Stimulated activated CD8-positive, alpha-beta memory T cell treated with anti-CD3 and anti-CD28 coated beads, Interleukin-4, amount 100 ng/mL, for 4 hours (primary cell): ENCODE data around the gene PIP5KL1.
A peak's percentile ranks its signal among the peaks of the same experiment; 100 is the strongest.

Experiments
- DNase-seq, 2 donors: peaks; one replicate each; pipeline ENCODE4 v3.0.0-alpha.2; 2020; ENCODE audit warnings: low read depth in 2 of 2, low spot score in 1 of 2

Gene PIP5KL1

GRCh38 chr9:127930231-127931091, at the start of gene PIP5KL1:
Gene PIP5KL1, minus strand, starts transcription at chr9:127930777. Its CDS starts 25 bp downstream, at chr9:127930752.
- DNase-seq = peak in 1 of 2 donors; percentile 40

DNA sequence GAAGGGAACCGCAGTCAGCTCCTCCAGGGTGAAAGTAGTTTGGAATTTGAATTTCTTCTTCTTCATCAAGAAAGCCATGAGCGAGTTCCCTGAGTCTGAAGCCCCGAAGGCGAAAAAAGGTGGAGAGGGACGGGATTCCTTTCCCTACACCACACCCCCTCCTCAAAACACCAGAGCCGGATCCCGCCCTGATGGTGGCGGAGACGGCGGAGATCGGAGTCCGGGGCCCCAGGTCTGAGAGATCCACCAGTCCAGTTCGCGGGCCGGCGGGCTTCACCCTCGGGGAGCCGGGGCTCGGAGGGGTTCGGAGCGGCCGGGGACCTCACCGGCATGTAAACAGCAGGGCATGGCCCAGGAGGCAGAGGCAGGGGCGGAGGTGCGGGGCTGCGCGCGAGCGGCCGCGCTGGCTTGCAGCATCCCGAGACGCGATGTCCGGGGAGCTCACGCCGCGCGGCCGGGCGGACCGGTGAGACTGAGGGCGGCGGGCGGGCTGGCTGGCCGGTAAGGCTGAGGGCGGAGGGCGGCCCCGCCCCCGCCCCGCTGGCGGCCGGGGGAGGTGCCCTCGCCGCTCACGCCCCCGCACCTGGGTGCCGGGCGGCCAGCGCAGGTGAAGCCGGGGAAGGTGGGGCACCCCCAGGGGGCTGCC, 49.6 kb upstream of the PIP5KL1 start:
- no peak for DNase-seq

DNA sequence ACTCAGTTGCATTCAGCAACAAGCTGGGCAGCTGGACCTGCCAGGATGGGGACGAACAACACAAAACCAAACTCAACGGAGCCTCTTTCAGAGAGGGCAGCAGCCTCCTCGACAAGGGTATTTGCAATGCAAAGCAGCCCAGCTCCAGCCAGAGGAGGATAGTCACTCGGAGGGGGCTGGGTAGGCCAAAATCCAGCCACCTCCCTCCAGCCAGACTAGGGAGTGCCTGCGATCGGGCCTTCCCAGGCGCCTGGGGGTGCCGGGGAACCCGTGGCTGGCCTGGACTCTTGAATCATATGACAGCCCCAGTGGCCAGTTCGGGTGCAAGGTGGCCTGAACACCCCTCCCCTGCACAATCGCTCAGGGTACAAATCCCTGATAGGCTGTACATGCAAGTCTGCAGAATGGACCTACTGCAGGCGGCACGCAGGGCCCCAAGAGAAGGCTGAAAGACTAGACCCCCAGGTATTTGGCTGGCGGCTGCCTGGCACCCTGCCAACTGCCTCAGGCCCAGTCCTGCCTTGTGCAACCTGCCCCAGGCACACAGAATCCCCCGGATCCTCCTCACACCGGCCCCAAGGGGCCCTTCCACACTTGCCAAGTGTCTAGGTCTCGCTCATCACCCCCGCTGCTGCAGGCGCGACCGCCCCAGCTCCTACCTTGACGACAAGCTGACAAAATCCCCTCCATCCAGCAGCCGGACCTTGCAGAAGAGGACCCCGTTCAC, 48.9 kb upstream of the PIP5KL1 start:
- DNase-seq = no peak

DNA sequence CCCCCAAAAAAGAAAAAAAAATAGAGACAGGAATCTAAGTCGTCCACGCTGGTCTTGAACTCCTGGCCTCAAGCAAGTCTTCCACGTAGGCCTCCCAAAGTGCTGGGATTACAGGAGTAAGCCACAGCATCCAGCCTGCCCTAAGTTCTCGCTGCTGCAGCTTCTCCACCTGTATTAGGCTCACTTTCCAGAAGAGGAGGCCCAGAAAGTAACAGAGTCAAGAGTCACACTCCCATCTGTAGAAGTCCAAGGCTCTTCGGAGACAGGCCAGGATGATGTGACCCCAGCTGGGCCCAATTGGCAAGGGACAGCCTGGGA, 48.4 kb upstream of the PIP5KL1 start:
- DNase-seq = no peak

DNA sequence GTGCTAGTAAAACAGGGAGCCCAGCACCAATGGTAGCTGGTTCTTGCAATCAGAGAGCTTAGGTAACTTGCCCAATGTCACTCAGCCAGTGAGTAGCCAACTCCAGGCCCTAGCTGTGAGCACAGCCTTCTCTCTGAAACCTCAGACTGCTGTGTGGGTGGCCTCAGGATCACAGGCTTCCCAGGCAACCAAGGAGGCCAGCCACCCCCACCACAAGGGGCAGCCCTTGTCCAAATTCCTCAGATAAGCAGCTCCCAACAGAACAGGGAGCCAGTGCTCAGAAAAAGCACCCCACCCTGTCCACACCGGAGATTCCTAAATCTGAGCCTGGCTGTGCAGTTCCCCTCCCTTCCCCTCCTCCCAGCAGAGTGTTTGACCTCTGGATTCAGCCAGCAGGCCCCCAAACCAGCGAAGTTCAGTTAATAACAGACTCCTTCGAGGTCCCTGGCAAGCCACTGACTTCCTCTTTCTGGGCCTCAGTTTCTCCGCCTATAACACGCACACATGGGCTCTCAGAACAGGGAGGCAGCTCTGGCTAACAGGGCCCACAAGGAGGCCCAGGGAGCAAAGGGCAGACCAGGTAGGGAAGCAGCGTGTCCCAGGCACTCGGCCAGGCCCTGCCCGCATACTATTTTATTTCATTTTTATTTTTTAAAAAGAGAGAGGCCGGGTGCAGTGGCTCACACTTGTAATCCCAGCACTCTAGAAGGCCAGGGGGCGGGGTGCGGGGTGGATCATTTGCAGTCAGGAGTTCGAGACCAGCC, 47.5 kb upstream of the PIP5KL1 start:
- DNase-seq = no peak

DNA sequence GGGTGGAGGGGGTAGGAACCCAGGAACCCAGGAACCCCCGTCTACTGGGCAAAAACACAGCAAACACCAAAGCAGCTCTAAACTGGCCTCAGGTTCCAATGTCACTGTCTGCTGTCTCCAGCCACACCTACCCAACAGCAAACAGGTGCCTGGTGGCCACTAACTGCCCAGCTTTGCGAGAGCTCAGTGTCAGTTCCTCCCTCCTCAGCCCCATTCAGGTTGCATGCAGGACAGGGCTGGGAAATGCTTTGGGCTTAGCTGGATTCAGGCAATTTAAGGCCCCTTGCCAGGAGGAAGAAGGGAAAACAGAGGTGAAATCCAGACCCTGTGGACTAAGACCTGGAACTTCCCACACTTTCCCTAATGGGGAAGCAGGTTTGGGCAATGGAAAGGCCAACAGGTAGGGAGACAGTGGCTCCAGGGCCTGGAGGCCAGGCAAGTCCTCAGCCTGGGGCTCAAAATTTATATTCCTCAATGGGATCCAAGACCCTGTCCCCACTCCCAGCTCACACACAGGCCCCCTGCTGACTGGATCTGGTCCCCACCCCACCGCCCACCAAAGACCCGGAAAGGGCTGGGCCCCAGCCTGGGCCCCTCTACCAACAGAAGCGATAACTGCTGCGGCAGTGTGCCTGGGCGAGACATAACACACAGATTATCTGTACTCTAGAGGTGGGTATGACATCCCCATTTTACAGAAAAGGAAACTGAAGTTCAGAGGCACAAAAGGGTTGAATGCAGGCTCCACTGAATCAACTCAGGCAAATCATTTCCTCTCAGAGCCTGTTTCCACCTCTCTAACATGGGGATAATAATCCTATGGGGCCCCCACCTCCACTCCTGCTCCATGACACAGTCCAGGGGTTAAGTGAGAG, 46.7 kb upstream of the PIP5KL1 start:
- no peak for DNase-seq

- DNase-seq = no peak
These were observed 45.9 kb upstream of the PIP5KL1 start for GRCh38 chr9:127976498-127976897.

- no peak for DNase-seq
These were observed 45.1 kb upstream of the PIP5KL1 start for GRCh38 chr9:127975376-127976315.

DNA sequence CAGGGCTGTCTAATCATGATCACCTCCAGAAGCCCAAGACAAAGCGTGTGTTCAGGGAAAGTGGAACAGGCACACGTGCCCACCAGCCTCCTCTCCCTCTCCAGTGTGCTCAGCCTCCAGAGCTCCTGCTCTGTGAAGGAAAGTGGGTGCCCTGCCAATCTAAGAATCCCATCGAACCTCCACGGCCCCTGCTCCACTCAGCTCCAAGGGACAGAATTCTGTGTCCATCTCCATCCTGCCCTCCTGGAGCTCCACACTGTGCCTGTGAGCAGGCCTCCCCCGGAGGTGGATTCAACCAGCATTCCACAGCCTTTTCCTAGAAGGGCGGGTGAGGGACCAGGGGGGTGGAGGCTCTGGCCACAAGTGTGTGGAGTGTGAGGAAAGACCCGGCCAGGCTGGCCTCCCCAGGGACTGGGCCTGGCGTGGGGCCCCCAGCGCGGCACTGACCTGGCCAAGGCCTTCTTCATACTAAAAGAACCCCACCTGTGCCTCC, 44.2 kb upstream of the PIP5KL1 start:
- DNase-seq = no peak

DNA sequence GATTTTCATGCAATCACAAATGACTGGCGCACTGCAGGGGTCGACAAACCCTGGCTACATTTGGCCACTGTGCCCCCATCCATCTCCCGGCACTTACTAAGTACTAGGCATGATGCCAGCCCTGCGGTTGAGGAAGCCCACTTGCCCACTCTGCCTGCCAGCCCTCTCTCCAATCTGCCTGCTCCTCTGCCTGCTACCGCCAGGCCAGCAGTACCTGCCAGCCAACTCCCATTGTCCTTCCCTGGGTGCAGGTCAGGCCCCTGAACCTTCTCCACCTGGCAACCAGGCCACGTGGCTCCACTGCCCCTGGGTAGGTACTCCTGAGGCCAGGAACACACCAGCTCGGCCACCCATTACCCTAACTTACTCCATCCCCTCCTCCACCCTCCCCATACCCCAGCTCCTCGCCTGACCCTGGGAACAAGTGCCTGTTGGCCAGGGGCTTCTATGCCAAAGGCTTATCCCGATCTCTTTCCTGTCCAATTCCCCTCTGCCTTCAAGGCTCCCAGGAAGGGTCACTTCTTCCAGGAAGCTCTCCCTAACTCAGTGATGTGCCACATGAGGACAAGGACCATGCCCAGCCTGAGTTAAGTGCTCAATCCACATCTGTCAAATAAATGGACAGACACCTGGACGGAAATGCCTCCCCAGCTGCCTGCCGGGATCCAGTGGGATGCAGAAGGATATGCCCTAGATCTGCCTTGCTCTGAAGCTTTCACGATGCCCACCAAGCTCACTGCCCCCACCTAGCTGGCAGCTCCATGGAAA, 43.6 kb upstream of the PIP5KL1 start:
- no peak for DNase-seq

- no peak for DNase-seq
These were observed 42.8 kb upstream of the PIP5KL1 start for GRCh38 chr9:127973169-127974000.

DNA sequence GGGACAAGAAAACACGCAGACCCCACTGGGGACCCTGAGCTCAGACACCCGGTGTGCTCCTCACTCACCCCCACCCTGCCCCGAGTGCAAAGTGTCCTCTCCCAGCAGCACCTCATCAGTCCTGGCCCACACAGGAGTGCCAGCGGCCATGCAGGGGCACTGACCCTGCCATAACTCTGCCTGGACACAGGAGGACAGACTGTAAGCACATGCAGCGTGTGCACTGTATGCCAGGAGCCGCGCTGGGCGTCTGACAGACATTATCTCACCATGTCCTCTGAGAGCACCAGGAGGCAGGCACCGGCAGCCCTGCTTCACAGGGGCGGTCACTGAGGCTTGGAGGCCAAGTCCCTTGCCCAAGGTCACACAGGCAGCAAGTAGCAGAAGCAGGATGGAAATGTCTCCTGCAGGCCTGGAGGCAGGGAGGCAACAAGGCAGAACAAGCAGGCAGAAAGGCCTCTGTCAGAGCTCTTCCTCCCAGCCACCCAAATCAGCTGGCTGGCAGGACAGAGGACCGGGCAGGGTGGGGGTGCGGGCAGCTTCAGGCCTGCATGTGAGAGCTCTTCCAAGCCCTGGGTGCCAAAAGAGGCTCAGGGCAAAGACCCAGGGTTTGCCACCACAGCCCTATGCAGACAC, 41.8 kb upstream of the PIP5KL1 start:
- DNase-seq = no peak

- DNase-seq = no peak
These were observed 41.0 kb upstream of the PIP5KL1 start for GRCh38 chr9:127971357-127972235.

- no peak for DNase-seq
These were observed 40.1 kb upstream of the PIP5KL1 start for GRCh38 chr9:127970401-127971313.
